ENCODE results near the gene ZNF799.
"Not testable (repeated sequence)": the region's sequence is repeated elsewhere in the genome, so short reads cannot be mapped to it uniquely, and the experiment has no call there.

Gene ZNF799

DNA sequence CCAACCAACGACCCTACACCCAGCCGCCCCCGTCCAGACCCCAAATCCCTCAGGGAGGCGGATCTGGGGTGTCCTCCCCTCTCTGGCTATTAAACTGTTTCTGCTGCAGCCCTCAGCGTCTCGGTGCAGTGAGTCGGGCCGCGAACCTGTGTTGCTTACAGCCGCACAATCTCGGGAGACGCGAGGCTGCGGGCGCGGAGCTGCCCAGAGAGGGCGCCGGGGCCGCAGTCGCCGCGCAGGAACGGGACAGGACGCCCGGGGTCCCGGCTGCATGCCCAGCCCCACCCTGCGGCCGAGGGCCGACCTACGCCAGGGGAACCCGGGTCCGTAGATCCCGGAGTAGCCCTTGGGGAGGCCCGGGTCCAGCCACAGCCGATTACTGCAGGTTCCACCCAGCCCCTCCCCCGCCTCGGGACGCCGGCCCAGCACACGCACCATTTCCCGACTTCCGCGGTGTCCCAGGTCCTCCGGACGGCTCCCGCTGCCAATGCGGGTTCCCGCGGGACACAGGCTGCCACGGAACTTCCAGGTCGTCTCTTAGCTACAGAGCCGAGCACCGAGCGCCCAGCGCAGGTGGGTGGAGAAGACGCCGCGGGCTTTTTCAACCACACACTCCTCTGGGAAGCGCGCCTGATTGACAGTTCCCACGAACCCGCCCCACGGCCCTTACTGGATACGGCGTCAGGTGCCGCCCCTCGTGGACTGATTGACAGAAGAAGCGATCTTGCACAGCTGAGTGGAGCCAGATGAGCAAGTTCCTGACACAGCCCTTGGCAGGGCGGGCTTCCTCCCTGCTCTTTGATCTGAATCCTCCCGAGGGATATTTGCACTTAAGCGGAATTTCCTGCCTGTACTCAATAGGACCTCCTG, at the start of gene ZNF799:
TSS of gene ZNF799 (minus strand) at position 639 of the 870 bp plus-strand sequence. CDS start at position 438, 201 bp downstream.
- DNase-seq, result peak; percentile 90

DNA sequence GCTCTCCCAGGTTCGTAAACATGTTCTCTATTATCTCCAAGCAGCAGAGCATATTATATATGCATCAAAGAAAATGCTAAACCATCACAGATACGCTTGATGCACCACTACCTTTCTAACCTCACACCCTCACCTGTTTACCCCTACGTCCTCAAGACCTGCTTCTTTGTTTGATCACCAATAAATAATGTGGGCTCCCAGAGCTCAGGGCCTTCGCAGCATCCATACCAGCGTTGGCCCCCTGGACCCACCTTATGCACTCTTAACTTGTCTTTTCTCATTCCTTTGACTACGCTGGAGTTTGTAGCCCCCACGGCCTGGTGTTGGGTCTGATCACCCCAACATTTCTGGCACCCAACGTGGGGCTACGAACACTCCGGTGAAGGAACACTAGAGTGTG, 49.8 kb upstream of the ZNF799 start:
- DNase-seq, result no peak

DNA sequence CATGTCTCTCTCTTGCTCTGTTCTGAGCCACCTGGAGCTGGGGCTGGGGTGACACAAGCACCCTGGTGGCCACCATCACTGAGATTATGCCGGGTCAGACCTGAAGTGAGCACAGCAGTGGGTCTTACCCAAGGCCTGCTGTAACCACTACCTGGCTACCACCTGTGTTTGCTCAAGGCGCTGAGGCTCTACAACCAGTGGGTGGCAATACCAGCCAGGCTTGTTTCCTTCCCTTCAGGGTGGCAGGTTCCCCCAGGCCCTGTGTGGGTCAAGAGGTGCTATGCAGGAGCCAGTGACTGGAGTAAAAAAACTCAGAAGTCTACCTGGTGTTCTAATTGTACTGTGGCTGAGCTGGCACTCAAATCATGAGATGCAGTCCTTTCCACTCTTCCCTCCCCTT, 47.7 kb upstream of the ZNF799 start:
- no peak for DNase-seq

DNA sequence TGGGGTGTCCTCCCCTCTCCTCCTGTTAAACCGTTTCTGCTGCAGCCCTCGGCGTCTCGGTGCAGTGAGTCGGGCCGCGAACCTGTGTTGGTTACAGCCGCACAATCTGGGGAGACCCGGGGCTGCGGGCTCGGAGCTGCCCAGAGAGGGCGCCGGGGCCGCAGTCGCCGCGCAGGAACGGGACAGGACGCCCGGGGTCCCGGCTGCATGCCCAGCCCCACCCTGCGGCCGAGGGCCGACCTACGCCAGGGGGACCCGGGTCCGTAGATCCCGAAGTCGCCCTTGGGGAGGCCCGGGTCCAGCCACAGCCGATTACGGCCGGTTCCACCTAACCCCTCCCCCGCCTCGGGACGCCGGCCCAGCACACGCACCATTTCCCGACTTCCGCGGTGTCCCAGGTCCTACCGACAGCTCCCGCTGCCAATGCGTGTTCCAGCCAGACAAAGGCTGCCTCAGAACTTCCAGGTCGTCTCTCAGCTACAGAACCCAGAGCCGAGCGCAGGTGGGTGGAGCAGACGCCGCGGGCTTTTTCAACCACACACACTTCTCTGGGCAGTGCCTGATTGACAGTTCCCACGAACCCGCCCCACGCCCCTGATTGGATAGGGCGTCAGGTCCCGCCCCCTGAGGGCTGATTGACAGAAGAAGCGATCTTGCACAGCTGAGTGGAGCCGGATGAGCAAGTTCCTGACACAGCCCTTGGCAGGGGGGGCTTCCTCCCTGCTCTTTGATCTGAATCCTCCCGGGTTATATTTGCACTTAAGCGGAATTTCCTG, 39.7 kb upstream of the ZNF799 start, which contains the start of gene ZNF443:
TSS of gene ZNF443 (minus strand) at position 481 of the 776 bp plus-strand sequence. CDS start at position 374, 107 bp downstream.
- peak; percentile 94 for DNase-seq

DNA sequence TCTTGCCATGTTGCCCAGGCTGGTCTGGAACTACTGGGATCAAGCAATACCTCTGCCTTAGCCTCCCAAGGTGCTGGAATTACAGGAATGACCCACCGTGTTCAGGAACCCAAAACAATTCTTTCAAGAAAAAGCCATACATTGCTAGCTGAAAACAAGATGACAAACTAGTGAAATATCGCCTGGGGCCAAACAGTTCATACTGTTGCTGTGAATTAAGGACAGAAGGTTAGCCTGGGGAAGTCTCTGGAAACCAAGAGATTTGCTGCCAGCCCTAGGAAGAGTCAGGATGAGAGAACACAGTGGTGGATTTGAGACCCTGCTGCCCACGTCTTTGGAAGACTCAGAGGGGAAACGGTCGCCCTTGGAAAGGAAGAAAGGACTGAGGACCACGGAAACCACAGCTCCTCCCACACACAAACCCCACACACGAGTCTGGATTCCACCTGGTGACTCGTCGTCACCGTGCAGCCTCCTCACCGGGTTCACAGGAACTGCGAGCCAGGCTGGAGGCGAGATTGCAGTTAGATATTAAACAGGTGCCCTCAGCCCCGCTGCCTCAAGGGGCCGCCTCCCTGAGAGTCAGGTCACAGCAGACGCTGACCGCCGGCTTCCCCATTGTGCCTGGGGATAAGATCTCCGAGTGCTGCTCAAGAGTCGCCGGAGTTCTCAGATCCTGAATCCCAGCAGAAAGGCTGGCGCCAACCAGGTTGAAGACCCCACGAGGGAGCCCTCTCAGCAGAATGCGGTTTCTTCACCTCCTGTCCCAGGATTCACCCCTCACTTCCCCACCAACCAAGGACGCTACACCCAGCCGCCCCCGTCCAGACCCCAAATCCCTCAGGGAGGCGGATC, 38.8 kb upstream of the ZNF799 start:
- not testable (repeated sequence) for DNase-seq

DNA sequence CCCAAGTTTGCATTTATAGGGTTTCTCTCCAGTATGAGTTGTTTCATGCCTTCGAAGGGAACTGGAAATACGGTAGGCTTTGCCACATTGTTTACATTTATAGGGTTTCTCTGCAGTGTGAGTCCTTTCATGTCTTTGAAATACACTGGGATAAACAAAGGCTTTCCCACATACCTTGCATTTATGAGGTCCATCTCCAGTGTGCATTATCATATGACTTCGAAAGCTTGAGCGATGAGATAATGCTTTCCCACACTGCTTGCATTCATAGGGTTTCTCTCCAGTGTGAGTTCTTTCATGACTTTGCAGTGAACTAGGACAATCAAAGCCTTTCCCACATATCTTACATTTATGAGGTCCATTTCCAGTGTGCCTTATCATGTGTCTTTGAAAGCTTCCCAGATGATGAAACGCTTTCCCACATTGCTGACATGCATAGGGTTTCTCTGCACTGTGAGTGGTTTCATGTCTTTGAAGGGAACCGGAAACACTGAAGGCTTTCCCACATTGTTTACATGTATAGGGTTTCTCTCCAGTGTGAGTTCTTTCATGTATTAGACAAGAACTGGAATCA, 29.7 kb upstream of the ZNF799 start:
- not testable (repeated sequence) for DNase-seq

DNA sequence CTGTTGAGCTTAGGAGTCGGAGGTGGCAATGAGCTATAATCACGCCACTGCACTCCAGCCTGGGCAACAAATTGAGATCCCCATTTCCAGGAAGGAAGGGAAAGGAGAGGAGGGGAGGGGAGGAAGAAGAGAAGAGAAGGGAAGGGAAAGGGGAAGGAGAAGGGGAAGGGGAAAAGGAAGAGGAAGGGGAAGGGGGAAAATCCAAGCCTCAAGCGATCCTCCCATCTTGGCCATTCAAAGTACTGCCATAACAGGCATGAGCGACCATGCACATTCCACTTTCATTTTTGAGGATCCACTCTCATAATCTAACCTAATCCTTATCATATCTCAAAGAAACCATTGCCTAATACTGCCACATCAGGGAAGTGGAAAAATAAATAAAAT, 24.8 kb upstream of the ZNF799 start:
- DNase-seq, result no peak

DNA sequence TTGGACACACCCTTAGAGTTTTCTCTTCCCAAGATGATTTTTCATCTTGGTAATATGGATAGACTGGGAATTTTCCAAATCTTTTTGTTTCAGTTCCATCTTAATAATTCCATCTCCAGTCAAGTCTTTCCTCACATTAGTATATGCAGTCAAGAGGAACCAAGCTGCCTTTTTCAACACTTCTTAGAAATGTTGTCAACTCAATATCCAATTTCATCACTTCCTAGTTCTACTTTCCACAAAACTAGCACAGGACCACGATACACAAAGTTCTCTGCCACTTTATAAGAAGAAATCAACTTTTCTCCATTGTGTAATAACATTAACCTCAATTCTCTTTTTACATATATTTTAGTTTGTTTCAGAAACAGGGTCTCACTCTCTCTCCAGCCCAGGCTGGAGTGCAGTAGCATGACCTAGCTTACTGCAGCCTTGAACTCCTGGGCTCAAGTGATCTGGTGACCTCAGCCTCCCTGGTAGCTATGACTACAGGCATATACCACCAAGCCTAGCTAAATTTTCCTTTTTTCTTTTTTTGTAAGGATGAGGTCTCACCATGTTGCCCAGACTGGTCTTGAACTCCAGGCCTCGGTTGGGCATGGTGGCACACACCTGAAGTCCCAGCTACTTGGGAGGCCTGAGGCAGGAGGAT, 24.3 kb upstream of the ZNF799 start:
- no peak for DNase-seq

DNA sequence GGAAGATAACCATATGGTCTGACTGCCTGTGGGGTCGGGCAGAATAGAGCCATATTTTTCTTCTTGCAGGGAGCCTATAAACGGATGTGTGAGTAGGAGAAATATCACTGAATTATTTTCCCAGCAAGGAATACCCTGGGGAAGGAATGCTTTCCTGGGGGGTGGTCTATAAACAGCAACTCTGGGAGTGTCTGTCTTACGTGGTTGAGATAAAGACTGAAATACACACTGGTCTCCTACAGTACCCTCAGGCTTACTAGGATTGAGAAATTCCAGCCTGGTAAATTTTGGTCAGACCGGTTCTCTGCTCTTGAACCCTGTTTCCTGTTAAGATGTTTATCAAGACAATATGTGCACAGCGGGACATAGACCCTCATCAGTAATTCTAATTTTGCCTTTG, 16.2 kb upstream of the ZNF799 start:
- not testable (repeated sequence) for DNase-seq

DNA sequence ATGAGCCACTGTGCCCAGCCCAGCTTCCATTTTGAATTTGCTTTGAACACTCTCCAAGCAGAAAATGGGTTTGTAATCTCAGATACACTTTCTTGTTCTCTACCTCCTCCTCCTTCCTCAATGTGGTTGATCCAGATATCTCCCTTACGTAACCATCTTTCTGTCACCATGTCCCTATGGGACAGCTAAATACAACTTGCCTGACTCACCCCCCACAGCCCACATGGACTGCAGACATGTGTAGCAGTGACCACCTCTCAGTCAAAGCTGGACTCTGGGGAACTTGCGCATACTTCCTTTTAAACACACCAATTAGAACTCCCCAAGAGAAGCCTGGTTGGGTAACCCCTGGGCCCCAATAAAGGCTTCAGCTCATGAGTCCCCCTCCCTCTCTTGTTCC, 10.8 kb upstream of the ZNF799 start:
- no peak for DNase-seq

DNA sequence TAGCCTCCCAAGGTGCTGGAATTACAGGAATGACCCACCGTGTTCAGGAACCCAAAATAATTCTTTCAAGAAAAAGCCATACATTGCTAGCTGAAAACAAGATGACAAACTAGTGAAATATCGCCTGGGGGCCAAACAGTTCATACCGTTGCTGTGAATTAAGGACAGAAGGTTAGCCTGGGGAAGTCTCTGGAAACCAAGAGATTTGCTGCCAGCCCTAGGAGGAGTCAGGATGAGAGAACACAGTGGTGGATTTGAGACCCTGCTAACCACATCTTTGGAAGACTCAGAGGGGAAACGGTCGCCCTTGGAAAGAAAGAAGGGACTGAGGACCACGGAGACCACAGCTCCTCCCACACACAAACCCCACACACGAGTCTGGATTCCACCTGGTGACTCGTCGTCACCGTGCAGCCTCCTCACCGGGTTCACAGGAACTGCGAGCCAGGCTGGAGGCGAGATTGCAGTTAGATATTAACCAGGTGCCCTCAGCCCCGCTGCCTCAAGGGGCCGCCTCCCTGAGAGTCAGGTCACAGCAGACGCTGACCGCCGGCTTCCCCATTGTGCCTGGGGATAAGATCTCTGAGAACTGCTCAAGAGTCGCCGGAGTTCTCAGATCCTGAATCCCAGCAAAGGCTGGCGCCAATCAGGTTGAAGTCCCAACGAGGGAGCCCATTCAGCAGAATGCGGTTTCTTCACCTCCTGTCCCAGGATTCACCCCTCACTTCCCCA, 1.0 kb downstream of the ZNF799 start:
- DNase-seq, result not testable (repeated sequence)

DNA sequence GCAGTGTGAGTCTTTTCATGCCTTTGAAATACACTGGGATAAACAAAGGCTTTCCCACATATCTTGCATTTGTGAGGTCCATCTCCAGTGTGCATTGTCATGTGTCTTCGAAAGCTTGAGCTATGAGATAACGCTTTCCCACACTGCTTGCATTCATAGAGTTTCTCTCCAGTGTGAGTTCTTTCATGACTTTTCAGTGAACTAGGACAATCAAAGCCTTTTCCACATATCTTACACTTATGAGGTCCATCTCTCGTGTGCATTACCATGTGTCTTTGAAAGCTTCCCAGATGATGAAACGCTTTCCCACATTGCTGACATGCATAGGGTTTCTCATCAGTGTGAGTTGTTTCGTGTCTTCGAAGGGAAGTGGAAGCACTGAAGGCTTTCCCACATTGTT, 9.9 kb downstream of the ZNF799 start:
- not testable (repeated sequence) for DNase-seq

DNA sequence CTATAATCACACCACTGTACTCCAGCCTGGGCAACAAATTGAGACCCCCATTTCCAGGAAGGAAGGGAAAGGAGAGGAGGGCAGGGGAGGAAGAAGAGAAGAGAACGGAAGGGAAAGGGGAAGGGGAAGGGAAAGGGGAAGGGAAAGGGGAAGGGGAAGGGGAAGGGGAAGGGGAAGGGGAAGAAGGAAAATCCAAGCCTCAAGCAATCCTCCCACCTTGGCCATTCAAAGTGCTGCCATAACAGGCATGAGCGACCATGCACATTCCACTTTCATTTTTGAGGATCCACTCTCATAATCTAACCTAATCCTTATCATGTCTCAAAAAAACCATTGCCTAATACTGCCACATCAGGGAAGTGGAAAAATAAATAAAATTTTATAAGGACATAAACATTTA, 14.7 kb downstream of the ZNF799 start:
- DNase-seq, result not testable (repeated sequence)

DNA sequence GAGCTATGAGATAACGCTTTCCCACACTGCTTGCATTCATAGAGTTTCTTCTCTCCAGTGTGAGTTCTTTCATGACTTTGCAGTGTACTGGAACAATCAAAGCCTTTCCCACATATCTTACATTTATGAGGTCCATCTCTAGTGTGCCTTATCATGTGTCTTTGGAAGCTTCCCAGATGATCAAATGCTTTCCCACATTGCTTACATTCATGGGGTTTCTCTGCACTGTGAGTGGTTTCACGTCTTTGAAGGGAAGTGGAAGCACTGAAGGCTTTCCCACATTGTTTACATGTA, 20.7 kb downstream of the ZNF799 start:
- DNase-seq, result no peak

DNA sequence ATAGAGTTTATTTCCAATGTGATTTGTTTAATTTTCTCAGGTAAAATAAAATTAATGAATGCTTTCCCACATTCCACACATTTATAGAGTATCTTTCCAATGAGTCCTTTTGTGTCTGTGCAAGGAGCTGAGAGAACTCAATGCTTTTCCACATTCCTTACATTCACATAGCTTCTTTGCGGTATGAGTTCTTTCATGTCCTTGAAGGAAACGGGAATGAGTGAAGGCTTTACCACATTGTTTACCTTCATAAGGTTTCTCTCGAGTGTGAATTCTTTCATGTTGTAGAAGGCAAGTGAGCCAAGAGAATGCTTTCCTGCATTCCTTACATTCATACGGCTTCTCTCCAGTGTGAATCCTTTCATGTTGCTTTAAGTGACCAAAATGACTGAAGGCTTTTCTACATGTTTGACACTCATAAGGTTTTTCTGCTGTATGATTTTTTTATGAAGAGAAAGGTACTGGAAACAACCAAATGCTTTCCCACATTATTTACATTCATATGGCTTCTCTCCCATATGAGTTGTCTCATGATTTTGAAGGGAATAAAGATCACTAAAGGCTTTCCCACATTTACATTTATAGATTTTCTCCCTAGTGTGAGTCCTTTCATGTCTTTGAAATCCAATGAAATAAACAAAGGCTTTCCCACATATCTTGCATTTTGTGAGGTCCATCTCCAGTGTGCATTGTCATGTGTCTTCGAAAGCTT, 21.2 kb downstream of the ZNF799 start:
- no peak for DNase-seq

DNA sequence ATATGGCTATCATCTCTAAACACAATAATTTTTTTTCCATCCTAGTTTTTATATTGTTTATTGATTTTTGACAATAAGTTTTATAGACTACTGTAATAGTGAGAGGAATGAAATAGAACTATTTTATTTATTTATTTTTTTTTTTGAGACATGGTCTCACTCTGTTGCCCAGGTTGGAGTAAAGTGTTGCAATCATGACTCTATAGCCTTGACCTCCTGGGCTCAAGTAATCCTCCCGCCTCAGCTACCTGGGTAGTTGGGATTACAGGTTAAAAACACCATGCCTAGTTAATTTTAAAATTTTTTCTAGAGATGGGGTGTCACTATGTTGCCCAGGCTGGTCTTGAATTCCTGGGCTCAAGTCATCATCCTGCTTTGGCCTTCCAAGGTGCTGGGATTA, 27.0 kb downstream of the ZNF799 start:
- DNase-seq, result no peak

DNA sequence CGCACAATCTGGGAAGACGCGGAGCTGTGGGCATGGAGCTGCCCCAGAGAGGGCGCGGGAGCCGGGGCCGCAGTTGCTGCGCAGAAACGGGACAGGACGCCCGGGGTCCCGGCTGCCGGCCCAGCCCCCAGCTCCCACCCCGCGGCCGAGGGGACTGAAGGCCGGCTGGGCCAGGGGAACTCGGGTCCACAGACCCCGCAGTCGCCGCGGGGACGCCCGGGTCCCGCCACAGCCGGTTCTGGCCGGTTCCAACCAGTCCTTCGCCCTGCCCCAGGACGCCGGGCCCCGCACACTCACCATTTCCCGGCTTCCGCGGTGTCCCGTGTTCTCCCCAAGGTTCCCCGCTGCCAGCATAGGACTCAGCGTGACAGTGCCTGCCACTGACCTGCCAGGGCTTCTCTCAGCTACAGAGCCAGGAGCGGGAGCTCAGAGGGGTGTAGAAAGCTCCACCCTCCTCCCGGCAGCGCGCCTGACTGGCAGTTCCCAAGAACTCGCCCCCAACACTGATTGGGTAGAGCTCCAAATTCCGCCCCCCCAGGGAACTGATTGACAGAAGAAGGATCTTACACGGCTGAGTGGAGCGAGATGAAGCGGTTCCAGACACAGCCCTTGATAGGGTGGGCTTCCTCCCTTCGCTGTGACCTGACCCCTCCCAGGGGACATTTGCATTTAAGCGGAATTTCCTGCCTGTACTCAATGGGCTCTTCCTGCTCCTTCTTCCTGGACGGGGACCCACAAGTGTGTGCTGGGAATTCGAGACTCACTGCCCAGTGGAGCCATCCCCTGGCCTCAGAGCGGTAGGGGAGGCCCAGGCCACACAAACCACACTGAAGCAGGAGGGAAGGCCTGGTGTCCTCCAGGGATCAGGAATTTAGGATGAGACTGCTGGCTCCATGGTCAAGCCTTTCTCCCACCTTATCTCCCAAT, 35.6 kb downstream of the ZNF799 start, which contains the start of gene ZNF442:
TSS of gene ZNF442 (minus strand) at position 448 of the 927 bp plus-strand sequence. CDS start 2,052 bp downstream, outside the sequence.
- DNase-seq, result peak; percentile 81

DNA sequence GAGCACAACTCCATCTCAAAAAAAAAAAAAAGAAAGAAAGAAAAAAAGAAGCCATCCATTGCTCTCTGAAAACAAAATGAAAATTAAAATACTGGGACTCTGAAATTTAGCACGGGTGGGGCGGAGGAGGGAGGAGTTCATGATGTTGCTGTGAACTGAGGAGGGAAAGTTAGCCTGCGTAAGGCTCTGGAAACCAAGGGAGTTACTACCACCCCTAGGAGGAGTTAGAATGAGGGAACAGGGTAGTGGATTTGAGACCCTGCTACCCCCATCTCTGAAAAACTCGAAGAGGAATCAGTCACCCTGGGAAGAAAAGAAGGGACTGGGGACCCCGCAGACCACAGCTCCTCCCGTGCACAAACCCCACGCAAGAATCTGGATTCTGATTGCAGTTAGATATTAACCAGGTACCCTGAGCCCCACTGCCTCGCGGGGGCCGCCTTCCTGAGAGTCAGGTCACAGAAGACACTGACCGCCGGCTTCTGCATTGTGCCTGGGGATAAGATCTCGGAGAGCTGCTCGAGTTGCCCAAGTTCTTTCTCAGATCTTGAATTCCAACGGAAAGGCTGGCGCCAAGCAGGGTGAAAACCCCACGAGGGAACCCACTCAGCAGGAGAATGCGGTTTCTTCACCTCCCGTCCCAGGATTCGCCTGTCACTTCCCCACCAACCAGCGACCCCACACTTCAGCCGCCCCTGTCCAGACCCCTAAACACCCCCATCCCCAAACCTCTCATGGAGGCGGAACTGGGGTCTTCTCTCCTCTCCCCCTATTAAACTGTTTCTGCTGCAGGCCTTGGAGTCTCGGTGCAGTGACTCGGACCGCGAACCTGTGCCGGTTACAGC, 36.5 kb downstream of the ZNF799 start:
- no peak for DNase-seq

DNA sequence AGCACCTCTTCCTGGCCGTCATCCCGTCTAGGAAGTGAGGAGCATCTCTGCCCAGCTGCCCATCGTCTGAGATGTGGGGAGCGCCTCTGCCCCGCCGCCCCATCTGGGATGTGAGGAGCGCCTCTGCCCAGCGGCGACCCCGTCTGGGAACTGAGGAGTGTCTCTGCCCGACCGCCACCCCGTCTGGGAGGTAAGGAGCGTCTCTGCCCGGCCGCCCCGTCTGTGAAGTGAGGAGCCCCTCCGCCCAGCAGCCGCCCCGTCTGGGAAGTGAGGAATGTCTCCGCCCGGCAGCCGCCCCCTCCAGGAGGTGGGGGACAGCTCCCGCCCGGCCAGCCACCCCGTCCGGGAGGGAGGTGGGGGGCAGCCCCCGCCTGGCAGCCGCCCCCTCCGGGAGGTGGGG, 38.8 kb downstream of the ZNF799 start:
- not testable (repeated sequence) for DNase-seq

All from COR-L47 (cell line).